DOHH2 (cell line): ENCODE data around the gene ATP10B.

Experiments used
- H3F3A ChIP-seq: fragments of 200-600 bp; sonication (generic), shearing (Covaris generic); 2 replicates; pipeline ENCODE4 v1.6.0; 2016; ENCODE audit warnings: antibody characterized with exemption, mild to moderate bottlenecking; ENCODE audit not compliant: control insufficient read depth, insufficient read depth
- H3K27ac ChIP-seq: fragments of 200-600 bp; sonication (generic); 2 replicates; pipeline ENCODE4 v1.5.1; 2014; ENCODE audit warnings: low read depth, mild to moderate bottlenecking, low read length, moderate library complexity
- H3K27me3 ChIP-seq: fragments of 200-600 bp; sonication (generic); 2 replicates; pipeline ENCODE4 v1.6.1; 2014; ENCODE audit warnings: mild to moderate bottlenecking, low read length, mixed read lengths; ENCODE audit not compliant: control insufficient read depth
- H3K36me3 ChIP-seq: fragments of 200-600 bp; sonication (generic); 2 replicates; pipeline ENCODE4 v1.6.1; 2014; ENCODE audit warnings: mild to moderate bottlenecking, low read length, moderate library complexity, mixed read lengths; ENCODE audit not compliant: control insufficient read depth
- H3K4me1 ChIP-seq: fragments of 200-600 bp; sonication (generic); 2 replicates; pipeline ENCODE4 v1.6.1; 2014; ENCODE audit warnings: mild to moderate bottlenecking, low read length, mixed read lengths; ENCODE audit not compliant: control insufficient read depth
- H3K4me2 ChIP-seq: fragments of 200-600 bp; sonication (generic); 2 replicates; pipeline ENCODE4 v1.6.0; 2014; ENCODE audit warnings: mild to moderate bottlenecking, low read length, moderate library complexity
- H3K4me3 ChIP-seq: fragments of 200-600 bp; sonication (generic); 2 replicates; pipeline ENCODE4 v1.5.1; 2014; ENCODE audit warnings: mild to moderate bottlenecking, low read length, mixed read lengths
- H3K79me2 ChIP-seq: fragments of 200-600 bp; sonication (generic); 2 replicates; pipeline ENCODE4 v1.6.1; 2014; ENCODE audit warnings: mild to moderate bottlenecking, low read length, mixed read lengths; ENCODE audit not compliant: control insufficient read depth
- H3K9me2 ChIP-seq: fragments of 200-600 bp; sonication (generic); replicated peaks from 2 replicates; pipeline ENCODE4 v1.6.1; 2014; ENCODE audit warnings: mild to moderate bottlenecking, low read length, mixed read lengths; ENCODE audit not compliant: control insufficient read depth
- H3K9me3 ChIP-seq: fragments of 200-600 bp; sonication (generic); 2 replicates; pipeline ENCODE4 v1.6.1; 2014; ENCODE audit warnings: antibody characterized with exemption, low read length, mixed read lengths; ENCODE audit not compliant: control insufficient read depth, insufficient read depth
- H4K20me1 ChIP-seq: fragments of 200-600 bp; sonication (generic); 2 replicates; pipeline ENCODE4 v1.6.0; 2014; ENCODE audit warnings: low read depth, mild to moderate bottlenecking, antibody characterized with exemption, low read length, moderate library complexity; ENCODE audit not compliant: control insufficient read depth, insufficient read depth
- EZH2phosphoT487 ChIP-seq: fragments of 200-600 bp; sonication (generic); IDR thresholded peaks from 2 replicates; pipeline ENCODE4 v1.6.1; 2017; ENCODE audit warnings: borderline replicate concordance, mild to moderate bottlenecking, antibody characterized with exemption, low read length, moderate library complexity, mixed read lengths
- TF ChIP-seq, protein P1 (sequence below): fragments of 200-600 bp; sonication (generic); IDR thresholded peaks from one replicate; pipeline ENCODE4 v1.5.1; 2014; ENCODE audit warnings: antibody characterized with exemption, mild to moderate bottlenecking, low read depth, low read length; ENCODE audit not compliant: poor library complexity, severe bottlenecking

The ATP10B gene

DNA sequence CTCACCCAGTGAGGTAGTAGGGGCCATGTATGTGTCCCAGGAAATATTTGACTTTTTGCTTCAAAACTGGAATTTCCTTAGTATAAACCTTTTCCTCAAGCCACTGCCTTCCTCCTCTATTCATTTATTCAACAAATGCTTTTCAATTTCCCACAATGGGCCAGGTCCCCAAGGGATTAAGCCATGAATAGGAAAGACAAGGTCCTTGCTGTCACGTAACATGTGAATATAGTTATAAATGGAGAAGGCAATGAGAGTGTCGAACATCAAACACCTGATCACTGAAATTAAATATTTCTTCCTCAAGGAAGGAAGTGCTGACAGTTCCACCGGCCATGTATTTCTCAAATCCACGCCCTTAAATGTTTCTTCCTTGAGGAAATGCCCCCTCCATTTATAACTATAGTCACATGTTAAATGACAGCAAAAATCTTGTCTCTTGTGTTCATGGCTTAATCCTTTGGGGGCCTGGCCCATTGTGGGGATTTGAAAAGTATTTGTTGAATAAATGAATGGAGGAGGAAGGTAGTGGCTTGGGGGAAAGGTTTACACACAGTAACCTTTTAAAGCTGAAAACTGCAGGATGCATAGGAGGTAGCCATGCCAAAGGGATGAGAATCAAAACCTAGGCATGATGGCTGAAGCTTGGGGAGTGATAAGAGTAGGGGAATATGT, 284.8 kb downstream of the ATP10B start:
- Histone ChIP-seq H3K9me2 (no peaks in the 10 kb centered on the region), H3K4me1 (no peaks in the 10 kb centered on the region), H3K79me2 (no peaks in the 10 kb centered on the region), H3K9me3 (no peaks in the 10 kb centered on the region), H3F3A (no peaks in the 10 kb centered on the region), H4K20me1 (no peaks in the 10 kb centered on the region), H3K36me3 (no peaks in the 10 kb centered on the region), H3K27ac (no peak overlapping the region), H3K4me2 (no peak overlapping the region), H3K4me3 (no peak overlapping the region), H3K27me3 (0 out of 2 replicates have a peak, but pooled peaks cover 3% of the 10 kb centered on the region)
- TF ChIP-seq, protein P1, sequence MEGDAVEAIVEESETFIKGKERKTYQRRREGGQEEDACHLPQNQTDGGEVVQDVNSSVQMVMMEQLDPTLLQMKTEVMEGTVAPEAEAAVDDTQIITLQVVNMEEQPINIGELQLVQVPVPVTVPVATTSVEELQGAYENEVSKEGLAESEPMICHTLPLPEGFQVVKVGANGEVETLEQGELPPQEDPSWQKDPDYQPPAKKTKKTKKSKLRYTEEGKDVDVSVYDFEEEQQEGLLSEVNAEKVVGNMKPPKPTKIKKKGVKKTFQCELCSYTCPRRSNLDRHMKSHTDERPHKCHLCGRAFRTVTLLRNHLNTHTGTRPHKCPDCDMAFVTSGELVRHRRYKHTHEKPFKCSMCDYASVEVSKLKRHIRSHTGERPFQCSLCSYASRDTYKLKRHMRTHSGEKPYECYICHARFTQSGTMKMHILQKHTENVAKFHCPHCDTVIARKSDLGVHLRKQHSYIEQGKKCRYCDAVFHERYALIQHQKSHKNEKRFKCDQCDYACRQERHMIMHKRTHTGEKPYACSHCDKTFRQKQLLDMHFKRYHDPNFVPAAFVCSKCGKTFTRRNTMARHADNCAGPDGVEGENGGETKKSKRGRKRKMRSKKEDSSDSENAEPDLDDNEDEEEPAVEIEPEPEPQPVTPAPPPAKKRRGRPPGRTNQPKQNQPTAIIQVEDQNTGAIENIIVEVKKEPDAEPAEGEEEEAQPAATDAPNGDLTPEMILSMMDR = no peak
- no peak for TF ChIP-seq EZH2phosphoT487

DNA sequence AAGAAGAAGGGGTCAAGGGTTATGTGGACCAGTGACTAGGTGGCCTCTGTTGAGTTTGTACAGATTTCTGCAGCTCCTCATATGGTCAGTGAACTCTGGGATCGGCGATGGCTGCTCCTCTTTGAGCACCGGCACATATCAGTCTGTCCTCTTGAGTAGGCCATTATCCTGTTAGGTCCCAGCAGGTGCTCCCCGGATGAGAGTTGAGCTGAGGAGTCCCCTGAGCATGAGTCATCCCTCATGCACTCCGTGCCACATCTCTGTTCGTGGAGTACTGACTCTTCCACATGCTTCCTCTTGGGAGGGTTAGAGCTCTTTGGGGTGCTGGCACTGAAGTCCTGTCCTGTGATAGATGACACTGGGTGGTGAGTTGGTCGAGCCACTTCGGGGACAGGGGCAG, 286.6 kb downstream of the ATP10B start:
- Histone ChIP-seq H3K4me2 (no peak overlapping the region), H3K36me3 (no peaks in the 10 kb centered on the region), H3K79me2 (no peaks in the 10 kb centered on the region), H3K4me1 (no peaks in the 10 kb centered on the region), H3K27me3 (0 out of 2 replicates have a peak, but pooled peaks cover 3% of the 10 kb centered on the region), H3K9me3 (no peaks in the 10 kb centered on the region), H4K20me1 (no peaks in the 10 kb centered on the region), H3F3A (no peaks in the 10 kb centered on the region), H3K4me3 (no peak overlapping the region), H3K9me2 (no peaks in the 10 kb centered on the region), H3K27ac (no peak overlapping the region)
- TF ChIP-seq, protein P1 = no peak
- TF ChIP-seq EZH2phosphoT487 = no peak

DNA sequence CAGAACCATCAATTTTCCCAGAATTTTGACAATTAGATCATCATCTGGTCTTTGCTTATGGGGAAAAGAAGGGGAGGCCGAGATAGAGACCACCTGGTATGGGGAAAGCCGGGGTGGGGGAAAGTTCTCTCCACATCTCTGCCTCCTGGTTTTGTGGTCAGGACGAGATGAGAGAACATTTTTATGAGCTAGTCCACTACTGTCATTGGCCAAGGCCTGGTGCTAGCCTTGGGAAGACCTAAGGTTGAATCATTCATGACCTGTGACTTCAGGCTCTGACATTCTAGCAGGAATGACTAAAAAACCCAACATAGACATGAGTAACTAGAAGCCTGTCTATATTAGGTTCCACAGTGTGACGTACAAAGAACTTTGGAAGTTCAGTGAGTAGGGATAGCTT, 295.2 kb downstream of the ATP10B start:
- Histone ChIP-seq H4K20me1 (no peaks in the 10 kb centered on the region), H3F3A (no peaks in the 10 kb centered on the region), H3K4me1 (no peaks in the 10 kb centered on the region), H3K9me3 (no peaks in the 10 kb centered on the region), H3K4me2 (no peak overlapping the region), H3K79me2 (no peaks in the 10 kb centered on the region), H3K9me2 (no peaks in the 10 kb centered on the region), H3K36me3 (no peaks in the 10 kb centered on the region), H3K27ac (no peak overlapping the region), H3K27me3 (peaks cover 4% of the 10 kb centered on the region; the same call in 1 of the 2 replicates), H3K4me3 (no peak overlapping the region)
- no peak for TF ChIP-seq EZH2phosphoT487
- TF ChIP-seq, protein P1 = no peak
